ENCODE measurements around the gene LRRC26. TPM values are rescaled to one million over a fixed set of nuclear protein-coding genes. Genes with fewer than 3 reads are reported as not detected.

Gene LRRC26
- total and polyA plus RNA-seq, 2 of the 13 experiments (the other 11 are each of a cell fraction or from before 2014, with no cell fraction given): not detected

DNA sequence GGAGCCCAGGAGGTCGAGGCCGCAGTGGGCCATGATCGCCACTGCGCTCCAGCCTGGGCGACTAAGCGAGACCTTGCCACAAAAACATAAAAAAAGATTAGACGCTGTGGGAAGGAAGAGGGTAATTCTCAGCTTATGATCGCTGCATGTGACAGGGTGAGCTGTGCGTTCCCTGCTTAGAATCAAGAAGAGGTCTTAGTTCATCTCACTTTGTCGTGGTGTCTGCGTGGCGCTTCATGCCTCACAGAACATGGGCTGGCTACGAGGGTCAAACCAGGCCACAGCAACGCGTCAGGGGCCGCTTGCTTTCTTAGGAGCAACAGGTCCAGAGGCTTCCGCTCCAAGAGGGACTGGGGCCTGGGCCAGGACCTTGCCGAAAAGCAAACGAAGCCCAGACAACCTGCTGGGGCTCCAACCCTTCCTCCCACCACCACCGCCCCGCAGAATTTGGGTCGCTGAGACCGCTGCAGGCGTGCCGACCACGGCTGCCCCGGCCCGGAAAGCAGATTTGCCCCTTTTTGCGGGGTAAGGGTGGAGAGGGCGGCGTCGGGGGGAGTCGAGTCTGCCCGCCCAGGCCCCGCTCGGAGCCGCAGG is 40.9 kb downstream of the LRRC26 start (continued):
- TF ChIP-seq, protein P1, sequence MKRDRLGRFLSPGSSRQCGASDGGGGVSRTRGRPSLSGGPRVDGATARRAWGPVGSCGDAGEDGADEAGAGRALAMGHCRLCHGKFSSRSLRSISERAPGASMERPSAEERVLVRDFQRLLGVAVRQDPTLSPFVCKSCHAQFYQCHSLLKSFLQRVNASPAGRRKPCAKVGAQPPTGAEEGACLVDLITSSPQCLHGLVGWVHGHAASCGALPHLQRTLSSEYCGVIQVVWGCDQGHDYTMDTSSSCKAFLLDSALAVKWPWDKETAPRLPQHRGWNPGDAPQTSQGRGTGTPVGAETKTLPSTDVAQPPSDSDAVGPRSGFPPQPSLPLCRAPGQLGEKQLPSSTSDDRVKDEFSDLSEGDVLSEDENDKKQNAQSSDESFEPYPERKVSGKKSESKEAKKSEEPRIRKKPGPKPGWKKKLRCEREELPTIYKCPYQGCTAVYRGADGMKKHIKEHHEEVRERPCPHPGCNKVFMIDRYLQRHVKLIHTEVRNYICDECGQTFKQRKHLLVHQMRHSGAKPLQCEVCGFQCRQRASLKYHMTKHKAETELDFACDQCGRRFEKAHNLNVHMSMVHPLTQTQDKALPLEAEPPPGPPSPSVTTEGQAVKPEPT (CRISPR knock-in tag; IDR thresholded peaks at IDR 0.05; ENCODE audit: low read depth): 0 out of 2 replicates have a peak, but pooled peaks have one; percentile 15
- TF ChIP-seq PAWR (CRISPR knock-in tag; IDR thresholded peaks at IDR 0.05; ENCODE audit: borderline replicate concordance) (no peak), ZNF556 (CRISPR knock-in tag; IDR thresholded peaks at IDR 0.05; ENCODE audit: borderline replicate concordance) (peak; percentile 52; the same call in 1 of the 2 replicates), ZNF354B (CRISPR knock-in tag; IDR thresholded peaks at IDR 0.05) (peak; percentile 79; the same call in 1 of the 2 replicates), ZNF709 (CRISPR knock-in tag; IDR thresholded peaks at IDR 0.05) (peak; percentile 28; the same call in 1 of the 2 replicates), RFX3 (CRISPR knock-in tag; IDR thresholded peaks at IDR 0.05) (no peak), FOXO1 (CRISPR knock-in tag; IDR thresholded peaks at IDR 0.05) (0 out of 2 replicates have a peak, but pooled peaks have one; percentile 3), ZNF761 (CRISPR knock-in tag; conservative IDR thresholded peaks at IDR 0.05) (0 out of 2 replicates have a peak, but pooled peaks have one; percentile 19), ZNF230 (CRISPR knock-in tag; IDR thresholded peaks at IDR 0.05) (peak; percentile 11; the same call in 1 of the 2 replicates), KAT7 (CRISPR knock-in tag; IDR thresholded peaks at IDR 0.05; ENCODE audit: borderline replicate concordance) (peak; percentile 71)
- TF ChIP-seq, protein P2, sequence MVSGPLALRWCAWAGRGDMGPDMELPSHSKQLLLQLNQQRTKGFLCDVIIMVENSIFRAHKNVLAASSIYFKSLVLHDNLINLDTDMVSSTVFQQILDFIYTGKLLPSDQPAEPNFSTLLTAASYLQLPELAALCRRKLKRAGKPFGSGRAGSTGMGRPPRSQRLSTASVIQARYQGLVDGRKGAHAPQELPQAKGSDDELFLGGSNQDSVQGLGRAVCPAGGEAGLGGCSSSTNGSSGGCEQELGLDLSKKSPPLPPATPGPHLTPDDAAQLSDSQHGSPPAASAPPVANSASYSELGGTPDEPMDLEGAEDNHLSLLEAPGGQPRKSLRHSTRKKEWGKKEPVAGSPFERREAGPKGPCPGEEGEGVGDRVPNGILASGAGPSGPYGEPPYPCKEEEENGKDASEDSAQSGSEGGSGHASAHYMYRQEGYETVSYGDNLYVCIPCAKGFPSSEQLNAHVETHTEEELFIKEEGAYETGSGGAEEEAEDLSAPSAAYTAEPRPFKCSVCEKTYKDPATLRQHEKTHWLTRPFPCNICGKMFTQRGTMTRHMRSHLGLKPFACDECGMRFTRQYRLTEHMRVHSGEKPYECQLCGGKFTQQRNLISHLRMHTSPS (CRISPR knock-in tag; IDR thresholded peaks at IDR 0.05; ENCODE audit: low read depth): no peak
- TF ChIP-seq, protein P3, sequence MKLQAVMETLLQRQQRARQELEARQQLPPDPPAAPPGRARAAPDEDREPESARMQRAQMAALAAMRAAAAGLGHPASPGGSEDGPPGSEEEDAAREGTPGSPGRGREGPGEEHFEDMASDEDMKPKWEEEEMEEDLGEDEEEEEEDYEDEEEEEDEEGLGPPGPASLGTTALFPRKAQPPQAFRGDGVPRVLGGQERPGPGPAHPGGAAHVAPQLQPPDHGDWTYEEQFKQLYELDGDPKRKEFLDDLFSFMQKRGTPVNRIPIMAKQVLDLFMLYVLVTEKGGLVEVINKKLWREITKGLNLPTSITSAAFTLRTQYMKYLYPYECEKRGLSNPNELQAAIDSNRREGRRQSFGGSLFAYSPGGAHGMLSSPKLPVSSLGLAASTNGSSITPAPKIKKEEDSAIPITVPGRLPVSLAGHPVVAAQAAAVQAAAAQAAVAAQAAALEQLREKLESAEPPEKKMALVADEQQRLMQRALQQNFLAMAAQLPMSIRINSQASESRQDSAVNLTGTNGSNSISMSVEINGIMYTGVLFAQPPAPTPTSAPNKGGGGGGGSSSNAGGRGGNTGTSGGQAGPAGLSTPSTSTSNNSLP (IDR thresholded peaks at IDR 0.05; ENCODE audit: low read depth, low read length): no peak
- TF ChIP-seq, protein P4, sequence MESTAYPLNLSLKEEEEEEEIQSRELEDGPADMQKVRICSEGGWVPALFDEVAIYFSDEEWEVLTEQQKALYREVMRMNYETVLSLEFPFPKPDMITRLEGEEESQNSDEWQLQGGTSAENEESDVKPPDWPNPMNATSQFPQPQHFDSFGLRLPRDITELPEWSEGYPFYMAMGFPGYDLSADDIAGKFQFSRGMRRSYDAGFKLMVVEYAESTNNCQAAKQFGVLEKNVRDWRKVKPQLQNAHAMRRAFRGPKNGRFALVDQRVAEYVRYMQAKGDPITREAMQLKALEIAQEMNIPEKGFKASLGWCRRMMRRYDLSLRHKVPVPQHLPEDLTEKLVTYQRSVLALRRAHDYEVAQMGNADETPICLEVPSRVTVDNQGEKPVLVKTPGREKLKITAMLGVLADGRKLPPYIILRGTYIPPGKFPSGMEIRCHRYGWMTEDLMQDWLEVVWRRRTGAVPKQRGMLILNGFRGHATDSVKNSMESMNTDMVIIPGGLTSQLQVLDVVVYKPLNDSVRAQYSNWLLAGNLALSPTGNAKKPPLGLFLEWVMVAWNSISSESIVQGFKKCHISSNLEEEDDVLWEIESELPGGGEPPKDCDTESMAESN (CRISPR knock-in tag; conservative IDR thresholded peaks at IDR 0.05): 0 out of 2 replicates have a peak, but pooled peaks have one; percentile 44

Data from HepG2 (cell line).